HEK293 (cell line): Measurements from ENCODE around the gene RLF.
A peak's percentile ranks its signal among the peaks of the same experiment; 100 is the strongest.

Experiments used
- ZFP41 ChIP-seq: fragments of 450-650 bp; formaldehyde crosslinking; IDR thresholded peaks from 2 replicates; pipeline ENCODE4 v1.5.1; 2016; ENCODE audit warnings: missing biosample characterization, missing genetic modification characterization, borderline replicate concordance
- ZNF121 ChIP-seq: fragments of 450-650 bp; formaldehyde crosslinking; IDR thresholded peaks from 2 replicates; pipeline ENCODE4 v1.5.1; 2016; ENCODE audit warnings: missing biosample characterization, missing genetic modification characterization
- ZNF133 ChIP-seq: fragments of 450-650 bp; formaldehyde crosslinking; IDR thresholded peaks from 2 replicates; pipeline ENCODE4 v1.5.1; 2016; ENCODE audit warnings: missing biosample characterization, missing genetic modification characterization
- ZNF140 ChIP-seq: fragments of 450-650 bp; formaldehyde crosslinking; IDR thresholded peaks from 2 replicates; pipeline ENCODE4 v1.5.1; 2016; ENCODE audit warnings: missing biosample characterization, missing genetic modification characterization
- ZNF2 ChIP-seq: fragments of 450-650 bp; formaldehyde crosslinking; IDR thresholded peaks from 2 replicates; pipeline ENCODE4 v1.5.1; 2016; ENCODE audit warnings: missing biosample characterization, missing genetic modification characterization
- ZNF274 ChIP-seq, 2 experiments: fragments of 200-500 bp in 1 of 2; fragments of 450-650 bp in 1 of 2; sonication (Bioruptor generic) in 1 of 2; formaldehyde crosslinking in 1 of 2; IDR thresholded peaks; 2 replicates each; pipeline versions ENCODE4 v1.5.1 to v1.6.1; 2014 to 2016; ENCODE audit warnings: borderline replicate concordance in 1 of 2, inconsistent platforms in 1 of 2, low read length in 1 of 2, missing biosample characterization in 1 of 2, missing genetic modification characterization in 1 of 2
- ZNF324 ChIP-seq: fragments of 450-650 bp; formaldehyde crosslinking; IDR thresholded peaks from 2 replicates; pipeline ENCODE4 v1.5.1; 2016; ENCODE audit warnings: missing biosample characterization, missing genetic modification characterization
- TF ChIP-seq, protein P1 (sequence below): fragments of 450-650 bp; formaldehyde crosslinking; IDR thresholded peaks from 2 replicates; pipeline ENCODE4 v1.5.1; 2016; ENCODE audit warnings: missing biosample characterization, missing genetic modification characterization
- TF ChIP-seq, protein P2 (sequence below): IDR thresholded peaks from 2 replicates; pipeline ENCODE4 v1.6.1; 2011; ENCODE audit warnings: mild to moderate bottlenecking, low read depth, low read length, borderline replicate concordance
- TF ChIP-seq, protein P3 (sequence below): fragments of 450-650 bp; formaldehyde crosslinking; IDR thresholded peaks from 2 replicates; pipeline ENCODE4 v1.5.1; 2016; ENCODE audit warnings: missing biosample characterization, missing genetic modification characterization
- TF ChIP-seq, protein P4 (sequence below): fragments of 450-650 bp; formaldehyde crosslinking; IDR thresholded peaks from 2 replicates; pipeline ENCODE4 v1.5.1; 2016; ENCODE audit warnings: missing biosample characterization, missing genetic modification characterization, low read depth

DNA sequence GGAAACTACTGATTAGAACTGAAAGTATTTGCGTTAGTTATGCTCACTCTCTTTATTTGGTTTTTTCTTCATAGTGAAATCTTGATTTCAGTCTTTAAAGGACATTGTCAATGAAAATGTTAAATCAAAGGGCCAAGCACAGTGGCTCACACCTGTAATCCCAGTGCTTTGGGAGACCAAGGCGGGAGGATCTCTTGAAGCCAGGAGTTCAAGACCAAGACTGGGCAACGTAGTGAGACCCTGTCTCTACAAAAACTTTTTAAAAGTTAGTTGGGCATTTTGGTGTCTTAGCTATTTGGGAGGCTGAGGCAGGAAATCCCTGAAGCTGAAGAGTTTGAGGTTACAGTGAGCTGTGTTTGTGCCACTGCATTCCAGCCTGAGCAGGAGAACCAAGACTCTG, 13.6 kb downstream of the RLF start:
- TF ChIP-seq ZFP41 (no peak), ZNF140 (no peak), ZNF274 (IDR thresholded peaks at IDR 0.05; ENCODE audit: low read length) (no peak), ZNF274 (tag by site-specific recombination; IDR thresholded peaks at IDR 0.05; ENCODE audit: borderline replicate concordance) (no peak), ZNF133 (tag by site-specific recombination) (no peak), ZNF121 (tag by site-specific recombination) (peak; percentile 79), ZNF324 (tag by site-specific recombination) (no peak), ZNF2 (tag by site-specific recombination) (no peak)
- TF ChIP-seq, protein P1, sequence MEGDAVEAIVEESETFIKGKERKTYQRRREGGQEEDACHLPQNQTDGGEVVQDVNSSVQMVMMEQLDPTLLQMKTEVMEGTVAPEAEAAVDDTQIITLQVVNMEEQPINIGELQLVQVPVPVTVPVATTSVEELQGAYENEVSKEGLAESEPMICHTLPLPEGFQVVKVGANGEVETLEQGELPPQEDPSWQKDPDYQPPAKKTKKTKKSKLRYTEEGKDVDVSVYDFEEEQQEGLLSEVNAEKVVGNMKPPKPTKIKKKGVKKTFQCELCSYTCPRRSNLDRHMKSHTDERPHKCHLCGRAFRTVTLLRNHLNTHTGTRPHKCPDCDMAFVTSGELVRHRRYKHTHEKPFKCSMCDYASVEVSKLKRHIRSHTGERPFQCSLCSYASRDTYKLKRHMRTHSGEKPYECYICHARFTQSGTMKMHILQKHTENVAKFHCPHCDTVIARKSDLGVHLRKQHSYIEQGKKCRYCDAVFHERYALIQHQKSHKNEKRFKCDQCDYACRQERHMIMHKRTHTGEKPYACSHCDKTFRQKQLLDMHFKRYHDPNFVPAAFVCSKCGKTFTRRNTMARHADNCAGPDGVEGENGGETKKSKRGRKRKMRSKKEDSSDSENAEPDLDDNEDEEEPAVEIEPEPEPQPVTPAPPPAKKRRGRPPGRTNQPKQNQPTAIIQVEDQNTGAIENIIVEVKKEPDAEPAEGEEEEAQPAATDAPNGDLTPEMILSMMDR (tag by site-specific recombination): no peak
- TF ChIP-seq, protein P2, sequence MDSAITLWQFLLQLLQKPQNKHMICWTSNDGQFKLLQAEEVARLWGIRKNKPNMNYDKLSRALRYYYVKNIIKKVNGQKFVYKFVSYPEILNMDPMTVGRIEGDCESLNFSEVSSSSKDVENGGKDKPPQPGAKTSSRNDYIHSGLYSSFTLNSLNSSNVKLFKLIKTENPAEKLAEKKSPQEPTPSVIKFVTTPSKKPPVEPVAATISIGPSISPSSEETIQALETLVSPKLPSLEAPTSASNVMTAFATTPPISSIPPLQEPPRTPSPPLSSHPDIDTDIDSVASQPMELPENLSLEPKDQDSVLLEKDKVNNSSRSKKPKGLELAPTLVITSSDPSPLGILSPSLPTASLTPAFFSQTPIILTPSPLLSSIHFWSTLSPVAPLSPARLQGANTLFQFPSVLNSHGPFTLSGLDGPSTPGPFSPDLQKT: no peak
- TF ChIP-seq, protein P3, sequence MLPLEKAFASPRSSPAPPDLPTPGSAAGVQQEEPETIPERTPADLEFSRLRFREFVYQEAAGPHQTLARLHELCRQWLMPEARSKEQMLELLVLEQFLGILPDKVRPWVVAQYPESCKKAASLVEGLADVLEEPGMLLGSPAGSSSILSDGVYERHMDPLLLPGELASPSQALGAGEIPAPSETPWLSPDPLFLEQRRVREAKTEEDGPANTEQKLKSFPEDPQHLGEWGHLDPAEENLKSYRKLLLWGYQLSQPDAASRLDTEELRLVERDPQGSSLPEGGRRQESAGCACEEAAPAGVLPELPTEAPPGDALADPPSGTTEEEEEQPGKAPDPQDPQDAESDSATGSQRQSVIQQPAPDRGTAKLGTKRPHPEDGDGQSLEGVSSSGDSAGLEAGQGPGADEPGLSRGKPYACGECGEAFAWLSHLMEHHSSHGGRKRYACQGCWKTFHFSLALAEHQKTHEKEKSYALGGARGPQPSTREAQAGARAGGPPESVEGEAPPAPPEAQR (tag by site-specific recombination): no peak
- TF ChIP-seq, protein P4, sequence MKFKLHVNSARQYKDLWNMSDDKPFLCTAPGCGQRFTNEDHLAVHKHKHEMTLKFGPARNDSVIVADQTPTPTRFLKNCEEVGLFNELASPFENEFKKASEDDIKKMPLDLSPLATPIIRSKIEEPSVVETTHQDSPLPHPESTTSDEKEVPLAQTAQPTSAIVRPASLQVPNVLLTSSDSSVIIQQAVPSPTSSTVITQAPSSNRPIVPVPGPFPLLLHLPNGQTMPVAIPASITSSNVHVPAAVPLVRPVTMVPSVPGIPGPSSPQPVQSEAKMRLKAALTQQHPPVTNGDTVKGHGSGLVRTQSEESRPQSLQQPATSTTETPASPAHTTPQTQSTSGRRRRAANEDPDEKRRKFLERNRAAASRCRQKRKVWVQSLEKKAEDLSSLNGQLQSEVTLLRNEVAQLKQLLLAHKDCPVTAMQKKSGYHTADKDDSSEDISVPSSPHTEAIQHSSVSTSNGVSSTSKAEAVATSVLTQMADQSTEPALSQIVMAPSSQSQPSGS (tag by site-specific recombination): no peak
